RWPE1 (cell line): ENCODE results near the gene PGF.

Experiments used
- CTCF ChIA-PET: fragments of 350-600 bp; sonication (Branson Sonifier 250); formaldehyde crosslinking; extraction: SDS; loops from one replicate; lab custom pipeline; 2021; lab: Yijun Ruan, JAX
- POLR2A ChIA-PET: fragments of 400-600 bp; formaldehyde crosslinking; extraction: SDS; loops from one replicate; lab custom pipeline; 2020; ENCODE audit warnings: antibody characterized with exemption; ENCODE audit not compliant: low non-redundant PET; lab: Yijun Ruan, JAX
- DNase-seq: peaks from one replicate; pipeline ENCODE4 v3.0.0; 2012; ENCODE audit warnings: low spot score
- H3K27ac ChIP-seq: fragments of 450-650 bp; 2 replicates; pipeline ENCODE4 v1.5.1; 2017
- CTCF ChIP-seq: fragments of 450-650 bp; conservative IDR thresholded peaks from 2 replicates; pipeline ENCODE4 v1.5.1; 2017; ENCODE audit warnings: low read depth, mild to moderate bottlenecking

Gene PGF

DNA sequence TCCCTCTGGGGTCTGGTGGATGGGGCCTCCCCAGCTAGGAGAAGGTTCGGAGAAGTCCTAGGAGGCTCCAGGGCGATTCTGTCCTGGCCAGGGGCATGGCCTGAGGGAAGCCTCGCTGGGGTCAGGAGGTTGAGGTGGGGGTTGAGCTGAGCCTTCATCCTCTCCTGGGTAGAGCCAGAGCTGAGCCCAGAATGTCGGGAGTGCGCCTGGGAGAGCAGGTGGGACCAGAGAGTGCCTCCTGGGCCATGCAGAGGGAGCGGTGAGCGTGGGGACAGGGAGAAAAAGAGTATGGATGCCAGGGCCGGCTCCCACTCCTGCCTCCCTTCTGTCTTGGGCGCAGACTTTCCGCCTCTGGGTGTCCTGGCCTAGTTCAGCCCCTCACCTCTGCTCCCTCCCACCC is 45.5 kb downstream of the PGF start:
- no peak for TF ChIP-seq CTCF

DNA sequence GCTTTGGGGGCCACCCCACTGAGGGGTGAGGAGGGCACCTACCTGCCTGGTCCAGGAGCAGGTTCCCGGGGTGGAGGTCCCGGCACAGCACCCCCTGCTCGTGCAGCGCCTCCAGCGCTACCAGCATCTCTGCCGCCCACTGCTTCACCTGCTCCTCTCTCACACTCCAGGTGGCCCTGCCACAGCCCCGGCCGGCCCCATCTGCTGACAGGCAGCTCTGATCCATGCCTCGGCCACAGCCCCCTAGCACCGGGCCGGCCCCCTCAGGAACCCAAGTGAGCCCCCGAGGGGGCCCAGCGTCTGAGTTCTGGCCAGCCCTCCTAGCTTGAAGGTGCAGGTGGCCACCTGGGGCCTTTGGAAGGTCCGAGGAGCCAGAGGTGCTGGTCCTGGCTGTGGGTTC is 45.9 kb downstream of the PGF start:
- ChIA-PET POLR2A (no interaction called here), CTCF (interaction anchor here (2.1 kb wide), 1 partner anchor 49 kb away, joined by 9 read pairs; no protein-coding TSS in a partner anchor)
- no peak for TF ChIP-seq CTCF
- no peak for DNase-seq
- no peak overlapping the region for H3K27ac ChIP-seq

More for the DNA sequence above, 45.5 kb downstream of the PGF start:
- H3K27ac ChIP-seq = no peak overlapping the region
- no peak for DNase-seq
- ChIA-PET CTCF (interaction anchor here (2.1 kb wide), 1 partner anchor 49 kb away, joined by 9 read pairs; no protein-coding TSS in a partner anchor), POLR2A (no interaction called here)

GRCh38 chr14:74908861-74909341 is 46.5 kb downstream of the PGF start:
- TF ChIP-seq CTCF = no peak
- DNase-seq = no peak
- CTCF ChIA-PET = interaction anchor here (2.1 kb wide), 1 partner anchor 48 kb away, joined by 9 read pairs; no protein-coding TSS in a partner anchor
- peak overlapping the region; percentile 18; the same call in 1 of the 2 replicates for H3K27ac ChIP-seq
- POLR2A ChIA-PET = no interaction called here

DNA sequence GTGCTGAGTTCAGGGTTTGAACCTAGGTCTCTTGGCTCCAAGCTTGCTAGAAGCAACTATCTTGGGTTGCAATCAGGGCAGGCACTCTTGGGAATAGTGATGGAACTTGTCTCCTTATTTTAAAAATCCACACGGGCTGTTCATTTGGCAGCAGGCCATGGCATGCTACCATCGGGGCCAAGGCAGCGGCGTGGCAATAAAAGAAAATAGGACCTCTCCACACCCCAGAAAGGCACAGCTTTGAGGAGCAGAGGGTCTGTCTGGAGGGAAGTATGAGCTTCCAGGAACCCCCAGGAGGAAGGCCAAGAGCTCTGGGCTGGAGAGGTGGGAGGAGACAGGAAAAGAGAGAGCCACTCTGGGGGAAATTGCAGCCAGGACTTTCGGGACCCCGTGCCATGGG is 47.7 kb downstream of the PGF start:
- no peak for TF ChIP-seq CTCF
- POLR2A ChIA-PET = no interaction called here
- CTCF ChIA-PET = interaction anchor here (0.5 to 2.1 kb wide), 3 partner anchors 47 to 180 kb away, joined by 3 to 9 read pairs (median 4); no protein-coding TSS in a partner anchor
- peak overlapping the region; percentile 18 for H3K27ac ChIP-seq
- no peak for DNase-seq

DNA sequence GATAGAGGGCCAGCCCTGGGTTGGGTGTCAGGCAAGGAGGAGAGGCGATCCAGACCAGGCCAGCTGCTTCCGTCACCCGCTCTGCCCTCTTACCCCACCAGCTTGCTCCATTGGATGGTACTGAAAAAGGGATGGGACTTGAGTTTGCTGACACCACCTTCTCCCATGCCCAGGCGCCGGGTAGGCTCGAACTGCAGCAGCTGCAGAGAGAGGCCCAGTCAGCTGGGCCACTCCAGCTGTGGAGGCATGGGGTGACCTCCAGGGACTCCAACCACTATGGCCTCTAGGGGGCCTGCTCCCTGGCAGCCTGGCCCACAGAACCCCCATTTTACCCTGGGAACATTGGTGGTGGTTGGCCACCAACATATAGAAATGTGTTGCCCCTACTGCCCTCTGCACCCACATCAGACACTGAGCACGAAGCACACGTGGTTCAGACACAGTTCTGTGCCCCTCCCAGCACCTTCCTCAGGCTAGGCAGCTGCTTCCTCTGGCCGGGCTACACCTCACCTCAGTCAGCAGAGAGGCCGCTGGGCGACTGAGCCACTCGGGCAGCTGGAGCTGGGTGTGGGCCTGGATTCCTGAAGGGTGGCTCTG is 48.4 kb downstream of the PGF start:
- no peak for TF ChIP-seq CTCF
- ChIA-PET POLR2A (no interaction called here), CTCF (interaction anchor here (0.6 to 1.4 kb wide), 5 partner anchors 113 to 390 kb away, joined by 3 to 5 read pairs (median 4); no protein-coding TSS in a partner anchor)
- peak overlapping the region; percentile 18 for H3K27ac ChIP-seq
- DNase-seq = no peak

- CTCF ChIA-PET = interaction anchor here (0.6 to 2.0 kb wide), 32 partner anchors 9 to 740 kb away, joined by 3 to 28 read pairs (median 4); partner anchors contain the start of genes EIF2B2 and RPS6KL1
- DNase-seq = peak; percentile 58
- peak; percentile 90 for TF ChIP-seq CTCF
- POLR2A ChIA-PET = no interaction called here
- peak overlapping the region; percentile 34 for H3K27ac ChIP-seq
Measured at GRCh38 chr14:74905595-74906142, 49.7 kb downstream of the PGF start.
